ENCODE measurements around the gene PHKA1.
"Not testable (repeated sequence)": the region's sequence is repeated elsewhere in the genome, so short reads cannot be mapped to it uniquely, and the experiment has no call there.

PHKA1 gene

DNA sequence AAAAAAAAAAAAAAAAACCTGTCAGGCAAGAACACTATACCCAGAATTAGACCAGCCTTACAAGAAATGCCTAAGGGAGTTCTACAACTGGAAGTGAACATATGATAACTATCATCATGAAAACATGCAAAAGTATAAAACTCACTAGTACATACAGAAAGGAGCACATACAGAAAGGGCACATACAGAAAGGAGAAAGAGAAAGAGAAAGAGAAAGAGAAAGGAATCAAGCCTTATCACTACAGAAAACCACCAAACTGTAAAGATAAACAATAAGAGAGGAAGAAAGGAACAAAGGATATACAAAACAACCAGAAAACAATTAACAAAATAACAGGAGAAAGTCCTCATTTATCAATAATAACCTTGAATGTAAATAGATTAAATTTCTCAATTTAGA, 50.4 kb downstream of the PHKA1 start:
- no peak for DNase-seq

DNA sequence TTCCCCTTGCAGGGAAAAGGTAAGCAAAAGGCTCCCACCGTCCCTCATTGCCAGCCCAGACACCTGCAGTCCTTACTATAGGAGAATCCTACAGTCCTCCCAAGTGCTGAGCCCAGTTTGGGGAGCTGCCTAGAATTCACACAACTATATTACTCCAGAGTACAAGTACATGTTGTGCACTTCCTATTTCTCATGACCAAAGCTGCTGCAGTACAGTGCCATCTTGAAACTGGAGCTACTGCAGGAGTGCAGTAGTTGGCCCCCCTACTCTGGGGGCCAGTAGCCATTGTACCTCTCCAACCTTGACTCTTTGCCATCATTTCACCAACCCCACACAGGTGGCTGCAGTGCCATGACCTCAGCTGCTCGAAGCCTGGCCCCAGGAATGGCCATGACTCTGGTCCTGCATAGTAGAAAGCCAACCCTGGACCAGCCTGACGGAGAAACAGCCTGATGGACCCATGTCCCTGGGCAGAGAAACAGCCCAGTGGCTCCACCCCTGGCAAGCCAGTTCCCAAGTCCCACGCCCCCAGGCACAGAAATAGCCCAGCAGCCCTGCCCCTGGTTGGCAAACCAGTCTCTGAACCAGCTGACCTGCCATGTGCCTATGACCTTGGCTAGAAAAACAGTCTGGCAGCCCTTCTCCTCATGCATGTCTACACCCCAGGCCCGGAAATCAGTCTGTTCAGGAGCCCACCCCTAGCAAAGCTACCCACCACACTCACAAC, 51.9 kb downstream of the PHKA1 start:
- DNase-seq = no peak

DNA sequence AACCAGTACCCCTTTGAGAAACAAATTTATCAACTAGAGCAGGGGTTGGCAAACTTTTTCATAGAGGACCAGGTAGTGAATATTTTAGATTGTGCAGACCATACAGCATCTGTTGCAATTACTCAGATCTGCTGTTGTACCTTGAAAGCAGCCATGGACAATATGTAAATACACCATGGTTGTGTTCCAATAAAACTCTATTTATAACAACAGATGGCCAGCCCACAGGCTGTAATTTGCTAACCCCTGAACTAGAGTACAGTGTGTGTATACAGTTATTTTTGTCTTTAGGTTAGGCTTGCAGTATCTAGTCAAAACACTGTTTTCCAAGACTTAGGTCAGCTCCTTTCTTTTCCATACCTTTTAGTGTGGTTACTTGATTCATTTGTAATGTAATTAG, 54.4 kb downstream of the PHKA1 start:
- DNase-seq = no peak

DNA sequence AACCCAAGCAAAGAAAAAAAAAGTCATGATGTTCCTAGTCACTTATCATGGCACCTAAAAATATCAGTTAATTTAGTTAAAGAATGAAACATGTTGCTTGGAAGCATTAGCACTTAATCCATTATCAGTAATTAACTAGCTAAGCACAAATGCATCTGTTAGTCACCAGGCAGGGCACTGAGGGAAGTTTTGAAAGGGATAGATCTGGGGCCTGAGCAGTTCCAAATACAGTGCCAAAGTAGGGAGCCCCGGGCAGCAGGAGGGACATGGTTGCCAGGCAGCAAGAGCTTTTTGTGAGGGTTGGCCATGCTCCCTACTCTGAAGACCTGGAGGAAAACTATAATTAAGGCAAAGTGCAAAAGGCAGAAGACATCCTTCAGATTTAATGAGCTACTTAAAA, 62.0 kb downstream of the PHKA1 start:
- no peak for DNase-seq

DNA sequence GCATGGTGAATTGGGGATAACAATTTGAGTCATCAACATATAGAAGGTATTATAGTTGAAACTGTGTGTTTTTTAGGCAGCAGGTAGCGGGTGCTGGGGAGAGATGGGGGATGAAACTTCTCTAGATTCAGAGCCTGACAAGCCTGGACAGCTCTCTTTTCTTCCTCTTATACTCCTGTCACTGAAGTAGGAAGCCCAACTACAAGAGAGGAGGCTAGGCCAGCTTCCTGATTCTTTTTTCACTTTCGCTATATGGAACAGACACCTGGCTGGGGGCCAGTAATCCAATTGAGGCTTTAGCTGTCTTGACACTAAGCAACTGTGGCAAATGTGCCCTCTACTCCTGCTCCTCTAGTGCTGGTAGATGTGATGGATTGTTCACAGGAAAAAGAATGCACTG, 69.2 kb downstream of the PHKA1 start:
- no peak for DNase-seq

DNA sequence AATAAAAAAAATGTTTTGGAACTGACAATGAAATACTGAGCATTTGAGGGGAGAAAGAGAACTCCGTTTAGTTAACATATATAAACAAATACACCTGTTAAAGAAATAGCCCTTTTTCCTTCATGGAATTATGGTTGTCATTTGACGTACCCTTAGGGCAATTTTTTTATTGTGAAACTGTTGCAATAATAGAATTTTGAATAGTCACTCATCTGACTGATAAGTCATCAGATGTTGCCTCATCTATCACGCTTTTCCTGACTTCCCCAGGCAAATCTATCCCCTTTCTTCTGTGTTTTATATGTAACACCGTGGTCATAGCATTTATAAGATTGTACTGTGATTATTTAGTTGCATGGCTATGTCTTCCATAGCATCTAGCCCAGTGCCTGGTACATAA, 72.5 kb downstream of the PHKA1 start:
- DNase-seq = no peak

DNA sequence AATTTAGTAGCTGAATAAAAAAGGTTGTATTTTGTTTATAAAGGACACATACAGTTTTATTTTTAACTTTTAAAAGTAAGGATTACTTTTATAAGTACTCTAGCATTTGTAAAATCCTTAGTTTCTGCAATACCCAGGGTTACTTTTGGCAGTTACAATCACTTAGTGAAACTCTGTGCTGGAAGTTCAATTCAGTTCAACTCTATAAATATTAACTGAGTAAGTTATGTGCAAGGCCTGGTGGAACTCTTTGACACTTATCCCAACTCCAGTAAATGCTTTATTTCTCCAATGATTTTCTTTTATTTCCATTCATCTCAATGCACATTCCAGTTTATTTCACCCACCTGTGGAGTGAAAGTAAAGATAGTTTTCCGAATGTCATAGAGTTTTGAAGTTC, 78.2 kb downstream of the PHKA1 start:
- no peak for DNase-seq

DNA sequence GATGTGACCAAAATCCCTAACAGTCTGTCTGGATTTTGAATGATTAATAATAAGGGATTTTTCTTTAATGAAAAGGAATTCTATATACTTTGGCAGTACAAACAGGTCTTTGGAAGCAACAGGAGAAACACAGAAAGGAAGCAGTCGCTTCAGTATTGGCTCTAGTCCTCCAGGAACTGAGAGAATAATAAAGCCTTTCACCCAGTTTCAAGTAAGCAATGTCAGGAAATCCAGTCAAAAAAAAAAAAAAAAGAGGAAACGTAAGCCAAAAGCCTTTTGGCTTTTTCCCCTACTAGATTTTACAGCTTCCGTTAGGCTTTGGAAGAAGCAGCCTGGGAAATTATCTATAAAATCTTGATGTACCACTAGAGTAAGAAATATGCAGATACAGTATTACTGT, 79.8 kb downstream of the PHKA1 start:
- DNase-seq = no peak

DNA sequence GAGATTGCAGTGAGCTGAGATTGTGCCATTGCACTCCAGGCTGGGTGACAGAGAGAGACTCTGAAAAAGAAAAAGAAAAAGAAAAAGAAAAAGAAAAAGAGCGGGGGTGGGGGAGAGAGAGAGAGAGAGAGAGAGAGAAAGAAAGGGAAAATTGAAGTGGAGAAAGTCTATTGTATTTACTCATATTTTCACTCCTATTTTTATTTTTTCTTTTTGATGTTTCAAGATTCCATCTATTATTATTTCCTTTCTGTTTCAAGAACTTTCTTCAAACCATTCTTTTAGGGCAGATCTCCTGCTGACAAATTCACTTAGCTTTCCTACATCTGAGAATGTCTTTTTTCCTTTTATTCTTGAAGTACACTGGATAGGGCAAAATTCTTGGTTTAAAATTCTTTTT, 83.9 kb downstream of the PHKA1 start:
- DNase-seq = no peak

DNA sequence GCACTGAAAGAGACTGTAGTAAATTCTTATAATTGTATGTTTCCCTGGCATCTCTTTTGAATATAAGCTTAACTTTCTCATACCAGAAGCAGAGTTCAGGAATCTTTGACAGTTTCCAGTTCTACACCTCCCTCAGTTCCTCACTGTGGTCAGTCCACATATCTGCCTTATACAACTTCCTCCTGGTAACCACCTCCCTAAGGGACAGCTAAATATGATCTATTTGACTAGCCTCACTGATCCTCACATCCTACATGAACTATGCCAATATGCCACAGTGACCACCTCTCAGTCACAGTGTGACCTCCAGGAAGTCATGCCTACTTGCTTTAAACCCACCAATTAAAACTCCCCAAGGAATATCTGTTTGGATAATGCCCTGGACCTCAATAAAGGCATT, 89.9 kb downstream of the PHKA1 start:
- DNase-seq = no peak

DNA sequence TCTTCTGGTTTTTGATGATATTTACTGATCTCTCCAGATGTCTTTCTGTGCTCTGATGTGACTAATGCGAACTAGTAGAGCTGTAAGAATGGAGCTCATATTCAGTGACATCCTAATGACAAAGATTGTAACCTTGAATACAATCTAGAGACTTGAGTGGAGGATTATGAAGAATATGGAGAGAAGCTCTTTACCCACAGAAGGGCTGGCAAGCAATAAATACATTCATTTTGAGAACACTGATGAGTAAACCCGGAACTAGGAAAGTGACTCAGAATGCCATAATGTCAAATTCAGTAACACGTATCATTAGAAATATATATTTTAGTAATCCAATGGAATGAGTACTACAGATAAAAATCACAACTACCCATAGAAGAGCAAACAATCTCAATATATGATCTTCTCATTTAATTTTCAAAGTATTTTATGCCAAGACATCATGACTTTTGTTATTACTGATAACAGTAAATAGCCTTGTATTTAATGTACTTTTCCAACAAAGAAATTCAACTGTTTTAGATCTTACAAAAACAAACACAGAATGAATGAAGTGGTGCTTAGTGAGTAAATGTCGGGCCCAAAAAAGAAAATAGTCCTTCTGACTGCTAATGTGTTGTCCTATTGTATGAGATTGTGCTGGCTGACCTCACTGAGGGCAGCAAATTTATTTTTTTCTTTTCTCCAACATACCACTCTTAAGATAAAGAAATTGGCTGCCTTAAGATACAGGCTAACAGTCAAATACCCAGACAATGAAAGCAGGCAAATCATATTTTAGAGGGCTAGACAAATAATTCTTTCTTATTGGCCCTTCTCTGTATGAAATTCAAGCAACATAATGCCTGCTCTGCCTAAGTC, 92.3 kb downstream of the PHKA1 start:
- DNase-seq = no peak

DNA sequence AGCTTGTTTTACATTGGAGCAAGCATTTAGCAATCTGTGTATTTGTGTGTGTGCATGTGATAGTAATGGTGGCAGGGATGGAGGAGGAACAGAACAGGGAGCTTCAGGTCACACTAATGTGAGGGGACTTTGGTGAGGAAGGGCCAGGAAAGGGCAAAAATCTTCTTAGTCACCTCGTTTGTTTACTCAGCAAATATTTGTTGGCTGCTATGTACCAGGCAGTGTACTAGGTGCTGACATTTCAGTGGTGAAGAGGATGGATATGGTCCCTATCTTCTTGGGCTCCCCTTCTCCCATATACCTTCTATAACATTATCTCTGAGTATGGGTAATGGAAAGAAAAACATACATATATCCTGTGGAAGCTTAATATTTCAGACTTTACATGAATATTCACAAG, 92.9 kb downstream of the PHKA1 start:
- DNase-seq = no peak

DNA sequence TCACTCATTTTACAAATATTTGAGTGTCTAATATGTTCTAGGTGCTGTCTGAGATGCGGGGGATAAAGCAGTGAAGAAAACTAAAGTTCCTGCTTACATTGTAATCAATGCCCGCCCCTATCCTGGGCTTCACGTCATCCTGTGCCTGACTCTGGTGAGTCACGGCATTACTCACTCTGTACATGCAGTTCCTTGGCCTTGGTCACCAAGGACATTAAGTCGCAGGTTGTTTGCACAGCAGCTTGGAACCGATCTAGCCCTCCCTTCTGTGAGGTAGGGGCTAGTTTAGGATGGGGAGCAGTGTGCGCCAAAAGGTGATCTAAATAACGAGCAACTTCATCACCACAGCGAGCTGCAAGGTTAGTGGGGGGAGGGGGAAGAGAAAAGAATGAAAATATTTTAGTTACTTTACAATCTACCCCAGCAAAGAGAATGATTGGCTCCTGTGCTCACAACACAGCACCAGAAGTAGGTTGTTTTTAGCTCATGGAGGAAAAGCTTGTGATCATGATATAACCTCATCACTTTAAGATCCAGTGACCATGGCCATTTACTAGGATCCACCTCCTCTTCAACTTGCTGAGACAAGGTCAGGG, 93.5 kb downstream of the PHKA1 start:
- DNase-seq = no peak

DNA sequence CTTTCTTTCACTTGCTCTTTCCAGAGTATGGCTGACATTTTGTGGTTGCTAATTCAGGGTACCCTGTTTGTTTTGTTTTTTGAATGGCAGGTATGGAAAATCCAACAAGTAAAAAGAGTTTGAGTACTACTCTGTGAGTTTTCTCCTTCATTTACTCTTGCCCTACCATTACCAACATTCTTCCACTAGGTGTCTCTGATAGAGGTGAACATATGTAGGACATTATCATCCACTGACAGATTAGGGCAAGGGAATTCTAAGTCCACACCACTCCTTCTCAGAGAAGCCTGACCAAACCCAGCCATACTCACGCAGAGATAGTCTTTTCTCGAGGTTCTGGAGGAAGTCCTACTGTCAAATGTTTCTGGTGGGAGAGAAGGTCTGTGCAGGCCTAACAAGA, 104.8 kb downstream of the PHKA1 start:
- DNase-seq = no peak

DNA sequence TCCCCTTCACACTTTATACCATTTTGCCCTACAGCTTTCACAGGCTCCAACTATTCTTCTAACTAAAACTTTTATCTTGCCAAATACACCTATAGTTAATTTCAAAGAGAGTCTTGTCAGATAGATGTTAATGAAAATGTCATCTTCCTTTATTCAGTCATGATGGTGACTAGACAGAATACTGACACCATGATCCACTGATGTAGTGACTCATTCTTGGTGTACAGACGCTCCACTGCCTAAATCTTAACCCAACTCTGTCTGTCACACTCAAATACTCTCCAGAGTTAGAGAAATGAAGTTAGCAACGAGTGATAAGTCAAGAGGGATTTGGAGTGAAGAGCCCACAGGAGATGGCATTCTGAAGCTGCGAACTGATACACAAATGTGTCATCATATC, 109.4 kb downstream of the PHKA1 start:
- DNase-seq = no peak

DNA sequence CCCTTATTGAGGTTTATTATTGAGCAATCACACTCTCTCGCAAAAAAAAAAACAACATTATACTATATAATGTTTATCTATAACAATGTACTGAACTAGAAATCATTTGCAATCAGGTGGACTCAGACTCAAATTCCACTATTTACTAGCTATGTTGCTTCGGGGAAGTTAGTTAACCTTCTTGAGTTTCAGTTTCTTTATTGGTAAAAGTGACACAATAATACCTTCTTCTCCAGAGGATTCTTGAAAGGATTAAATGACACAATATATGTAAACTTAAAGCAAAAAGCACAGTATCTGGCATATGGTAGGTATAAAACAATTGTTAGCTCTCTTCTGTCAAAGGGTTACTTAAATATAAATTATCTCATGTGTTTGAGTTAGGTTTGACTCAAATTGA, 110.0 kb downstream of the PHKA1 start:
- DNase-seq = no peak

DNA sequence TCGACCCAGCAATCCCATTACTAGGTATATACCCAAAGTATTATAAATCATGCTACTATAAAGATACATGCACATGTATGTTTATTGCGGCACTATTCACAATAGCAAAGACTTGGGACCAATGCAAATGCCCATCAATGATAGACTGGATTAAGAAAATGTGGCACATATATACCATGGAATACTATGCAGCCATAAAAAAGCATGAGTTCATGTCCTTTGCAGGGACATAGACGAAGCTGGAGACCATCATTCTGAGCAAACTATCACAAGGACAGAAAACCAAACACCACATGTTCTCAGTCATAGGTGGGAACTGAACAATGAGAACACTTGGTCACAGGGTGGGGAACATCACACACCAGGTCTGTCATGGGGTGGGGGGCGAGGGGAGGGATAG, 123.1 kb downstream of the PHKA1 start:
- not testable (repeated sequence) for DNase-seq

DNA sequence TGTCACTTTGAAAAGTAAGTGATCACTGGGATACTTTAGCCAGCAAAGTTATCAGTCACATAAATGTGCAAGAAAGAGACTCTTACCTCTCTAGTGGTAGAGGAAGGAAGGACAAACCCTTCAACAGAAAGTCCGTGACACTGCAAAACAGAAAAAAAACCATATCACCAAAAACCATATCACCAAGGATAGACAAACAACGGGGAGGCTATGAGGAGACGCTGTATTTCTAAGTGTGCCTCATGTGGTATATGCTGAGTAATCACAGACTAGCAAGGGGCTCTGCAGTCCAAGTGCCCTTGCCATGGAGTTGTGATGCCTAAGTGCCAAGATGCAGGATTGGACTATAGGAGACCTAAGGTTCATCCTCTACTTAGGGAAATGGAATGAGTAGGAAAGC, 129.9 kb downstream of the PHKA1 start:
- no peak for DNase-seq

DNA sequence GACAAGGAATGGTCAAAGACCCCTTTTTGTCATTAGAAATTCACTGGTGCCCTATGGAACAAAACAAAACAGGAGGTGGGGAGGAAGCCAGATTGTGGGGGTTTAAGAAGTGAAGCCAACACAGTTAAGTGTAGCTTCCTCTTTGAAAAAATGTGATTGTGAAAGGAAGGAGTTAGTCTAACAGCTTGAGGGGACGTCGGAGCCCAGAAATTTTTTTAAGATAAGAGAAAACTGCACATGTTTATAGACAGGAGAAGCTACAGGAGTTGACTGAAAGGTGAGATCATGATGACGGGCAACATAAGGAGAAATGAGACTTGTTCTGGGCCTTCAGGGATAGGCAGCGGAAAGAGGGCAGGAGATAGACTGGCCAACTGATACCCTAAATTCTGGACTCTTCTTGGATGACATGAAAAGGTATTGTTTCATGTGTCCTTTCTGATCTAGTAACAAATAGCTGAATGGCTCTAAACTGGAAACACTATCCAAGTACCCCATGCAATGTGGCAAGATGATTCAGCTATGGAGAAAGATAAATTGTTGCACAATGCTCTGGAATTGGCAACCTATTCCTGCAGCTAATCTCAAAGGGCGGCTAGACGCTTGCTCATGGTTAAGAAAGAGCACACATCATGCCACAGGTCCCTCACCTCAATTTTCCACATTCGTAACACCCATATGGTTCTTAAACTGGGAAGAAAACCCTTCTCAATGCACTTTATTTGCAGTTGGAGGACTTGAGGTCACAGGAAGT, 137.8 kb downstream of the PHKA1 start:
- DNase-seq = no peak

DNA sequence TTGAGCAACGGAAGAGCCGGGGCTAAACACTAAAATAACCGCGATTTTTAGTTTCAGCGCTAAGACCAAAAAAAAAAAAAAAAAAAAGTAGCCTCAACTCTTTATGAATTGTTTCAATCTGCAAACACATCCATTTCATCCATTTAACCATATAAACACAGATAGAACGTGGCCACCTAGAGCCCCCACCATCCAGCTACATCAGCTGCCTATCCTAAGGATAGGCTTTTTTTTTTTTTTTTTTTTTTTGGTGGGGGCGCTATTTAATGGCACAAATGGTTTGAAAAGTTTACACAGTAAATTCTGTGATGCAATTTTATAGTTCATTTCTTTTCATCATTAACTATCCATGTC, 141.0 kb downstream of the PHKA1 start:
- DNase-seq = no peak

DNA sequence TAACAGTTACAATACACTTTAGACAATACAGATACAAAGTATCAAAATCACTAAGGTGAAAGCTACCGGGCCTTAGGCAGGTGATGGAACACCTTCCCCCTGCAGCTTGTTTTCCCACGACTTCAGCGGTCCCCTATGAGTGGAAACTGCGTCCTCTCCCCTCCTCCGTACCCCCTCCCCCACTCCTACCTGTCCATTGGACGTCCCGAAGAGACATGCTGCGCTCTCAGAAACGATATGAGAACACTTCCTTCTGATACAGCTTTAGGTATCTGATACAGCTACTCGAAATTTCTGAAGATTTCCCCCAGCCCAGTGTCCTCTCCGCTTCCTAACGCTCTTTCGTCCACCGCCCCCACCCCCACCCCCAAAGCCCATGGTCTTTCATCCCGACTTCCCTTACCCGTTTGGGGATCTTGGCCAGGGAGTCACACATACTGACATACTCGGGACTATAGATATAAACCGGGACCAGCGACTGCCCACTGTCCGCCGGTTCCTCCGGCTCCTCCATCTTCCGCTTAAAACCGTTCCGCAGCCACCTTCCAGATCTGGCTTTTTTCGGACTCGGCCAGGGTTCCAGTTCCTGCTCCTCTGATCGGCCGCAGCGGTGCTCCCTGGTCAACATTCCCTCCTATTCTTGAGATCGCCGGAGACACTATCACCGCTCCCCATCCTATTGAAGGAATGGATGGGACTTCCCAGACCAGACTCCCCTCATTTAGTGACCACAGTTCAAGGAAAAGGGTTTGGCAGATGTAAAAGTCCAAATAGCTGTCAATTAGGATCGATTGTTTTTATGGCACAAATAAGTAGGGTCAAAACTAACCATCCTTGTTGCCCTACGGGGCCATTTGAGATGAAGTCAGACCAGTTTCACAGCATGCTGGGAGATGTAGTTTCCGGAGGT, 141.6 kb downstream of the PHKA1 start, which contains the start of gene HDAC8:
TSS of gene HDAC8 (minus strand) at position 596 of the 910 bp plus-strand sequence. CDS start at position 514, 82 bp downstream.
- DNase-seq = peak; percentile 21

DNA sequence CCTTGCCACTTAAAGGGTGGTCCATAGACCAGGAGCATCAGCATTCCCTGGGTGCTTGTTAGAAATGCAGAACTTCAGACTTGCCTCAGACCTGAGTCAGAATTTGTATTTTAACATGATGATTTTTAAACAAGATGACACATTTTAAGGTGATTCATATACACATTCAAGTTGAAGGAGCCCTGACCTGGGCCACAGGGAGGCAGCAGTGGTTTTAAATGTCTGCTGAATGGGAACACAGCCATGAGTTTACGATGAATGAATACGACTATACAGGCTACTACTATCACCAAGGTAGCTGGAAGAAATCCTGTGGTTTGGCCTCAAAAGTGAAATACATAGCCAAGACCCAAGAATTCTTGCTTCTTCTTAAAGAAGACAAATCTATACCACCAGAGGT, 144.3 kb downstream of the PHKA1 start:
- no peak for DNase-seq
